ENCODE results near the gene MCFD2.

The MCFD2 gene

DNA sequence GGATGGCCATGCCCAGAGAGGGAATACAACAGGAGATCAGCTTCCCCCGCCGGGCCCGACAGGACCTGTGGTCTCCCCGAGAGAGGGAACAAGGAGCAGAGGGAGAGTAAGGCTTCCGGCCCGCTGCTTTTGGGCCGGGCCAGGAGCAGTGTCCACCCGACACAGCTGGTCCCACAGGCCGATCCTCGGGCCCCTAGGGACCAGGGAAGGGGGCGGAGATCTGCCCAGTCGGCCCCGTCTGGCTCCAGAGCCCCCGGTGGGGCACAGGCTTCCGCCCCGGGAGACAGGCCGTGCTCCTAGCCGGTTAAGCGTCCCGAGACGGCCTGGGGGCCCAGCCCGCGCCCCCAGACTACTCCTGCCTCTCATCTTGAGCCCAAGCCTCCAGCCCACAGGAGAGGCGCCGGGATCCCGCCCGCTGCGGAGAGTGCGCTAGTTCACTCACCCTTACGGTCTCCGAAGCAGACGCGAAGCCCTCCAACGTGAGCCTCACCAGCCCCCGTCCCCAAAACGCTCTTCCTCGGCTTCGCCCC is at the start of gene MCFD2:
MCFD2 (minus strand) TSS at position 526 of the 530 bp plus-strand sequence. CDS start 6,635 bp downstream, outside the sequence.
- no peak for DNase-seq (ENCODE audit: low spot score)

- DNase-seq (ENCODE audit: low spot score), result no peak
Measured at GRCh38 chr2:46964835-46965560, 49.4 kb upstream of the MCFD2 start.

DNA sequence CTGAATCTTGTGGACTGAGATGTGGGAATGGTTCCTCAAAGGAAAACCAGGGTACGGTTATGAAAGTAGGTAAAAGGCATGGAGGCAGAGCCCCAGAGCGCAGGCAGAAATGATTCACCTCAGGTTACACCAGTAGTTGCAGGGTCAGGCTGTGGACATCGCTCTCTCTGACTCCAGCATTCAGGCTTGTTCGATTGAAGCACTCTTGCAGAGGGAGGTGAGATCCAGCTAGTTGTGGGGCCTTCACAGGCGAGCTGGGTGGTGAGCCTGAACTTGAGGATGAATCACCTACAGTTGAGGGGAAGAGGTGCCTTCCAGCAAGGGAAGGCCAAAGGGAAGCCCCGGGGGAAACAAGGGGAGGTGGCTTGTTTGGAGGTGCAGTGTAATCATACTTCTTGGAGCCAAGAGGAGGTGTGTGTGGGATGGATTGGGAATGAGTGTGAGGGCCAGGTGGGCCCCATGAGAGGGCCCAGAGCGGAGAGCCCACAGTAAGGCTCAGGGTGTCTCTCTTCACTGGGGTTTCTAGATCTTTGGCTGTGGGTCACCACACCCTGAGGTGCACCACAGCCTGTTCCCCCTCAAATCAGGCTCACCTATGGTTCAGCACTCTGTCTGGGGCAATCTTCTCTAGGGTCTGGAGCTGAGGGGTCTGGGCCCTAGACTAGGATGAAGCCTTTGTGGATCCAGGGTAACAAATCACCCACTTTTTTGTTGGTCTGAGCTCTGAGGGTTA is 48.5 kb upstream of the MCFD2 start:
- no peak for DNase-seq (ENCODE audit: low spot score)

GRCh38 chr2:46963210-46963609 is 47.6 kb upstream of the MCFD2 start:
- no peak for DNase-seq (ENCODE audit: low spot score)

GRCh38 chr2:46962751-46963150 is 47.1 kb upstream of the MCFD2 start:
- DNase-seq (ENCODE audit: low spot score), result no peak

GRCh38 chr2:46960618-46961017 is 45.0 kb upstream of the MCFD2 start:
- no peak for DNase-seq (ENCODE audit: low spot score)

- DNase-seq (ENCODE audit: low spot score), result no peak
Measured at GRCh38 chr2:46958431-46959017, 42.9 kb upstream of the MCFD2 start.

- no peak for DNase-seq (ENCODE audit: low spot score)
Measured at GRCh38 chr2:46956981-46957531, 41.5 kb upstream of the MCFD2 start.

DNA sequence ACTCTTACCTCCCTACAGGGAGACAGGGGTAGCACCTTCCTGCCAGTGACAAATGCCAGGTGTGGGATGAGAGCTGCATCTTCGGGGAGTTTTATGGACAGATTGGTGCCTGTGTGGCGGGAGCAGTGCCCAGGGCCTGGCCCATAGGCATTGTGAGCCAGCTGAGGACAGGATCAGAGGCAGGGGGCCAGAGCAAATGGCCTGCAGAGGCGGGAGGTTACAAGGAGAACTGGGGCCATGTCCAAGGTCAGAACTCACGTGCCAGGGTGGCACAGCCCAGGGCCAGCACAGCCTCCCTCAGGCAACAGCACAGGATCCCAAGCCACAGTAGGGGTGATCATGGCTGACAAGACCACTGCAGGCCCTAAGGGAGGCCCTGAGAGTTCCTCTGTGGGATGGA is 40.2 kb upstream of the MCFD2 start:
- DNase-seq (ENCODE audit: low spot score), result no peak

GRCh38 chr2:46954951-46955571 is 39.5 kb upstream of the MCFD2 start:
- no peak for DNase-seq (ENCODE audit: low spot score)

- DNase-seq (ENCODE audit: low spot score), result no peak
Measured at GRCh38 chr2:46952171-46952570, 36.6 kb upstream of the MCFD2 start.

DNA sequence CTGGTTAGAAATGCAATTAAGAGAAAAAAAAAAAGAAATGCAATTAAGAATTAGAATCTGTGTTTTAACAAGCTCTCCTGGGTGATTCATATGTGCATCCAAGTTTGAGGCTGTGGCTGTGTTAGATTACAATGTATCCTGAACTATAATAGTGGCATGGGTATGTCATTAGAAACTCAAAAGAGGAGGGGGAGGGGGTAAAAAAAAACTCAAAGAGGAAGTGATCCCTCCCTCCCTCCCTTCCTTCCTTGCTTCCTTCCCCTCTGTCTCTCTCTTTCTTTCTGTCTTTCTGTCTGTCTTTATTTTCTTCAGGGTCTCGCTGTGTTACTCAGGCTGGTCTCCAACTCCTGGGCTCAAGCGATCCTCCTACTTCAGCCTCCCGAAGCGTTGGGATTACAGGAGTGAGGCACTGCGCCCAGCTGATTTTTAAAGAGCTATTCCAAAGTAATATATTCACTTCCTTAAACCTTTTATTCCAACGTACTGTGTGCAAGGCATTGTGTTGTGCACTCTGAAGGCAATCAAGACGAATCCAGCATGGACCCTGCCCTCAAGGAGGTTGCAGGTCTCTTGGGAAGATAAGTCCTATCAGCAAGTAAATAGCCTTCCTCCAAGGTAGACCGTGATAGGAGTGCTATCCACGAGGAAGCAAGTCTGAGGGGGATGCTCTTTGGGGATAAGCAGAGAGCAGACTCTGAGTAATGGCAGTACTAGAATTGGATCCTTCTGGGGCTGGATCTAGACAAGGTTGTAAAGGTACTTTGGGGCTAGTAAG is 35.9 kb upstream of the MCFD2 start:
- DNase-seq (ENCODE audit: low spot score), result no peak

DNA sequence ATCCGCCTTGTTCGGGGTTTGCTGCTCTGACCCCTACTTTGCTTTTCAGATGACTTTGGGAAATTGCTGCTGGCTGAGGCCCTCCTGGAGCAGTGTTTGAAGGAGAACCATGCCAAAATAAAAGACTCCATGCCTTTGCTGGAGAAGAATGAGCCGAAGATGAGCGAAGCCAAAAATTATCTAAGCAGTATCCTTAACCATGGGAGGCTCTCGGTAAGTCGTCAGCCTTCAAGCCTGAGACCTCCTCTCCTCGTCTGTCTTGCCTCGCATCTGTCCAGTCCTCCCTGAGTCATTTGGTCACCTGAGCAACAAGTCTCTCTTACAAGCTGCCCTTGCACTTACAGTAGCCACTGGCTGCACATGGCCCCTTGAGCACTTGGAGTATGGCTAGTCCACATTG is 34.7 kb upstream of the MCFD2 start:
- DNase-seq (ENCODE audit: low spot score), result no peak

- no peak for DNase-seq (ENCODE audit: low spot score)
Measured at GRCh38 chr2:46947841-46948240, 32.2 kb upstream of the MCFD2 start.

- no peak for DNase-seq (ENCODE audit: low spot score)
Measured at GRCh38 chr2:46945671-46946070, 30.1 kb upstream of the MCFD2 start.

GRCh38 chr2:46943881-46944798 is 28.5 kb upstream of the MCFD2 start:
- peak; percentile 91 for DNase-seq (ENCODE audit: low spot score)

- DNase-seq (ENCODE audit: low spot score), result peak; percentile 7
Measured at GRCh38 chr2:46942891-46943626, 27.5 kb upstream of the MCFD2 start.

DNA sequence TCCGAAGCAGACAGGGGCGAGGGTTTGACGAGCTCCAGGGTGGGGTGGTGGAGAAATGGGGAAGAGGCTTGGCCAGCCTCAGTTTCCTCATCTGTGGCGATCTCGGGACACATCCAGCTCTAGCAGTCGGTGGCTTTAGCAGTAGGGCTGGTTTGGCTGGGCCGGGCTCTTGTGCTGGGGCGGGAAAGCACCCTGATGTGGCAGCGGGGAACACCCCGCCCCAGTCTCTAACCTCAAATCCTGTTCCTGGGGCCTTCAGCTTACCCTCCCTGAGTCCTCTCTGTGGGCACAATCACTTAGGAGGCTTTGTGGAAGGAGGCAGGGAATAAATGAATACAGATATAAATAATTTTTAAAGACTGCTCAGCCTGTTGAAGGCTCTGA is 26.5 kb upstream of the MCFD2 start:
- peak; percentile 80 for DNase-seq (ENCODE audit: low spot score)

- no peak for DNase-seq (ENCODE audit: low spot score)
Measured at GRCh38 chr2:46939626-46940359, 24.2 kb upstream of the MCFD2 start.
